ENCODE measurements around the gene BBS5.

Gene BBS5

DNA sequence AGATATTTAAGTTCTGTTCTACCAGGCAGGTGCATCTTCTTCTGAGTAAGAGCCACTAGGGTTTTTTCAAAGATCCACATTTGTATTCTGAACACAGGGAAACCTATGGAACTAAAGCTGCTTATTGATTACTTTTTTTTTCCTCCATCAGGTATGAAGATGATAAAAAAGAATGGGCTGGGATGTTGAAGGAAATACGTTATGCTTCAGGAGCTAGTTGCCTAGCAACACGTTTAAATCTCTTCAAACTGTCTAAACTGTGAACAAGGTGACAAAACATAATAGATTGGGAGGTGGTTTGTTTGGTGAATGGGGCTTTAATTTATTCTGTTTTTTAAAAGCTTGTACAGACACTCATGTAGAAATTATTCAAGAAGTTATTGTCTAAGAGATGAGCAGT lies 46.1 kb downstream of the BBS5 start:
- Histone ChIP-seq H3K36me3 (ENCODE audit: control insufficient read depth in 2 of 2, insufficient read depth in 1 of 2, low read length in 2 of 2) (peaks cover 0 to 29% of the 10 kb centered on the region in 2 experiments; a peak in 2 of 3 replicates), H3K4me1 (ENCODE audit: control insufficient read depth, insufficient read depth, low read length) (no peaks in the 10 kb centered on the region), H3K4me3 (ENCODE audit: low read depth, low read length) (no peak overlapping the region), H3K9me3 (ENCODE audit: control insufficient read depth, insufficient read depth, low read depth, low read length) (no peaks in the 10 kb centered on the region), H3K27ac (ENCODE audit: extremely low read depth, low read depth, low read length) (no peak overlapping the region)
- TF ChIP-seq ZBTB48 (tag by site-specific recombination; IDR thresholded peaks at IDR 0.05) = no peak
- TF ChIP-seq OSR2 (tag by site-specific recombination; IDR thresholded peaks at IDR 0.05) = no peak
- TF ChIP-seq ZNF600 (tag by site-specific recombination; IDR thresholded peaks at IDR 0.05) = no peak
- no peak for TF ChIP-seq HOXC10 (CRISPR knock-in tag; IDR thresholded peaks at IDR 0.05)
- TF ChIP-seq, protein P1, sequence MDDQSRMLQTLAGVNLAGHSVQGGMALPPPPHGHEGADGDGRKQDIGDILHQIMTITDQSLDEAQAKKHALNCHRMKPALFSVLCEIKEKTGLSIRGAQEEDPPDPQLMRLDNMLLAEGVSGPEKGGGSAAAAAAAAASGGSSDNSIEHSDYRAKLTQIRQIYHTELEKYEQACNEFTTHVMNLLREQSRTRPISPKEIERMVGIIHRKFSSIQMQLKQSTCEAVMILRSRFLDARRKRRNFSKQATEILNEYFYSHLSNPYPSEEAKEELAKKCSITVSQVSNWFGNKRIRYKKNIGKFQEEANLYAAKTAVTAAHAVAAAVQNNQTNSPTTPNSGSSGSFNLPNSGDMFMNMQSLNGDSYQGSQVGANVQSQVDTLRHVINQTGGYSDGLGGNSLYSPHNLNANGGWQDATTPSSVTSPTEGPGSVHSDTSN (CRISPR knock-in tag; IDR thresholded peaks at IDR 0.05) = no peak
- no peak for TF ChIP-seq ZEB2 (tag by site-specific recombination; IDR thresholded peaks at IDR 0.05)
- TF ChIP-seq ZNF777 (tag by site-specific recombination; IDR thresholded peaks at IDR 0.05; ENCODE audit: borderline replicate concordance) = no peak
- TF ChIP-seq ZNF843 (tag by site-specific recombination; IDR thresholded peaks at IDR 0.05) = no peak
- TF ChIP-seq, protein P2, sequence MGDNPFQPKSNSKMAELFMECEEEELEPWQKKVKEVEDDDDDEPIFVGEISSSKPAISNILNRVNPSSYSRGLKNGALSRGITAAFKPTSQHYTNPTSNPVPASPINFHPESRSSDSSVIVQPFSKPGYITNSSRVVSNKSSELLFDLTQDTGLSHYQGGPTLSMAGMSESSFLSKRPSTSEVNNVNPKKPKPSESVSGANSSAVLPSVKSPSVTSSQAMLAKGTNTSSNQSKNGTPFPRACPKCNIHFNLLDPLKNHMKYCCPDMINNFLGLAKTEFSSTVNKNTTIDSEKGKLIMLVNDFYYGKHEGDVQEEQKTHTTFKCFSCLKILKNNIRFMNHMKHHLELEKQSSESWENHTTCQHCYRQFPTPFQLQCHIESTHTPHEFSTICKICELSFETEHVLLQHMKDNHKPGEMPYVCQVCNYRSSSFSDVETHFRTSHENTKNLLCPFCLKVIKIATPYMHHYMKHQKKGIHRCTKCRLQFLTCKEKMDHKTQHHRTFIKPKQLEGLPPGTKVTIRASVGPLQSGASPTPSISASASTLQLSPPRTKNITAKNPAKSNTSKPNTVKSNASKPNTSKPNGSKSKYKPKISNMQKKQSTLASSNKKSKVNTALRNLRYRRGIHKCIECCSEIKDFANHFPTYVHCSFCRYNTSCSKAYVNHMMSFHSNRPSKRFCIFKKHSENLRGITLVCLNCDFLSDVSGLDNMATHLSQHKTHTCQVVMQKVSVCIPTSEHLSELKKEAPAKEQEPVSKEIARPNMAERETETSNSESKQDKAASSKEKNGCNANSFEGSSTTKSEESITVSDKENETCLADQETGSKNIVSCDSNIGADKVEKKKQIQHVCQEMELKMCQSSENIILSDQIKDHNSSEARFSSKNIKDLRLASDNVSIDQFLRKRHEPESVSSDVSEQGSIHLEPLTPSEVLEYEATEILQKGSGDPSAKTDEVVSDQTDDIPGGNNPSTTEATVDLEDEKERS (tag by site-specific recombination; IDR thresholded peaks at IDR 0.05) = no peak
- TF ChIP-seq, protein P3, sequence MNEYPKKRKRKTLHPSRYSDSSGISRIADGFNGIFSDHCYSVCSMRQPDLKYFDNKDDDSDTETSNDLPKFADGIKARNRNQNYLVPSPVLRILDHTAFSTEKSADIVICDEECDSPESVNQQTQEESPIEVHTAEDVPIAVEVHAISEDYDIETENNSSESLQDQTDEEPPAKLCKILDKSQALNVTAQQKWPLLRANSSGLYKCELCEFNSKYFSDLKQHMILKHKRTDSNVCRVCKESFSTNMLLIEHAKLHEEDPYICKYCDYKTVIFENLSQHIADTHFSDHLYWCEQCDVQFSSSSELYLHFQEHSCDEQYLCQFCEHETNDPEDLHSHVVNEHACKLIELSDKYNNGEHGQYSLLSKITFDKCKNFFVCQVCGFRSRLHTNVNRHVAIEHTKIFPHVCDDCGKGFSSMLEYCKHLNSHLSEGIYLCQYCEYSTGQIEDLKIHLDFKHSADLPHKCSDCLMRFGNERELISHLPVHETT (tag by site-specific recombination; IDR thresholded peaks at IDR 0.05) = no peak
- TF ChIP-seq, protein P4, sequence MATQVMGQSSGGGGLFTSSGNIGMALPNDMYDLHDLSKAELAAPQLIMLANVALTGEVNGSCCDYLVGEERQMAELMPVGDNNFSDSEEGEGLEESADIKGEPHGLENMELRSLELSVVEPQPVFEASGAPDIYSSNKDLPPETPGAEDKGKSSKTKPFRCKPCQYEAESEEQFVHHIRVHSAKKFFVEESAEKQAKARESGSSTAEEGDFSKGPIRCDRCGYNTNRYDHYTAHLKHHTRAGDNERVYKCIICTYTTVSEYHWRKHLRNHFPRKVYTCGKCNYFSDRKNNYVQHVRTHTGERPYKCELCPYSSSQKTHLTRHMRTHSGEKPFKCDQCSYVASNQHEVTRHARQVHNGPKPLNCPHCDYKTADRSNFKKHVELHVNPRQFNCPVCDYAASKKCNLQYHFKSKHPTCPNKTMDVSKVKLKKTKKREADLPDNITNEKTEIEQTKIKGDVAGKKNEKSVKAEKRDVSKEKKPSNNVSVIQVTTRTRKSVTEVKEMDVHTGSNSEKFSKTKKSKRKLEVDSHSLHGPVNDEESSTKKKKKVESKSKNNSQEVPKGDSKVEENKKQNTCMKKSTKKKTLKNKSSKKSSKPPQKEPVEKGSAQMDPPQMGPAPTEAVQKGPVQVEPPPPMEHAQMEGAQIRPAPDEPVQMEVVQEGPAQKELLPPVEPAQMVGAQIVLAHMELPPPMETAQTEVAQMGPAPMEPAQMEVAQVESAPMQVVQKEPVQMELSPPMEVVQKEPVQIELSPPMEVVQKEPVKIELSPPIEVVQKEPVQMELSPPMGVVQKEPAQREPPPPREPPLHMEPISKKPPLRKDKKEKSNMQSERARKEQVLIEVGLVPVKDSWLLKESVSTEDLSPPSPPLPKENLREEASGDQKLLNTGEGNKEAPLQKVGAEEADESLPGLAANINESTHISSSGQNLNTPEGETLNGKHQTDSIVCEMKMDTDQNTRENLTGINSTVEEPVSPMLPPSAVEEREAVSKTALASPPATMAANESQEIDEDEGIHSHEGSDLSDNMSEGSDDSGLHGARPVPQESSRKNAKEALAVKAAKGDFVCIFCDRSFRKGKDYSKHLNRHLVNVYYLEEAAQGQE (tag by site-specific recombination; IDR thresholded peaks at IDR 0.05) = no peak
- TF ChIP-seq ZNF624 (tag by site-specific recombination; IDR thresholded peaks at IDR 0.05) = no peak
- no peak for TF ChIP-seq ZXDB (tag by site-specific recombination; IDR thresholded peaks at IDR 0.05)
- TF ChIP-seq ZNF747 (tag by site-specific recombination; IDR thresholded peaks at IDR 0.05) = no peak
- TF ChIP-seq, protein P5, sequence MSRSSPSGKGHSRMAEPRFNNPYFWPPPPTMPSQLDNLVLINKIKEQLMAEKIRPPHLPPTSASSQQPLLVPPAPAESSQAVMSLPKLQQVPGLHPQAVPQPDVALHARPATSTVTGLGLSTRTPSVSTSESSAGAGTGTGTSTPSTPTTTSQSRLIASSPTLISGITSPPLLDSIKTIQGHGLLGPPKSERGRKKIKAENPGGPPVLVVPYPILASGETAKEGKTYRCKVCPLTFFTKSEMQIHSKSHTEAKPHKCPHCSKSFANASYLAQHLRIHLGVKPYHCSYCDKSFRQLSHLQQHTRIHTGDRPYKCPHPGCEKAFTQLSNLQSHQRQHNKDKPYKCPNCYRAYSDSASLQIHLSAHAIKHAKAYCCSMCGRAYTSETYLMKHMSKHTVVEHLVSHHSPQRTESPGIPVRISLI (tag by site-specific recombination; IDR thresholded peaks at IDR 0.05) = no peak
- no peak for TF ChIP-seq ZNF311 (tag by site-specific recombination; IDR thresholded peaks at IDR 0.05; ENCODE audit: borderline replicate concordance)
- ChIA-PET POLR2A (no interaction called here), CTCF (no interaction called here)
